ENCODE measurements around the gene SMG5.

DNA sequence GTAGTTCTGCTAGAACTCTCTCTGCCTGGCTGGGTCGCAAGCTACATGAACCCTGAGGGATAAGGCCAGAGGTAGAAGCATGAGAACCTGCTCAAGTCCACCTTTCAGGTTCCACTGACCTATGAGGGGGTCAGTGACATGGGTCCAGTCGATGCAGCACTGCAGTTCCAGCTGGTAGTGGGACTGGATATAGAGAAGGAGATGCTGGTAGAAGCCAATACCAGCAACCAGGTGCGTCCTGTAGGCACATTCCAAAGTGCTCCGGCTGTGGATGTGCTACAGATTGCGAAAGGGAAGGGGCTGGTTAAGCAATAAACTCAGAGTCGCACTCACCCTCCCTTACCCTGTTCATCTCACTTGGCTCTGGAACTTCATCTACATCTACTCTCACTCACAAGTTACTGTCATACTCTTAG lies 5.7 kb downstream of the SMG5 start:
- no peak for TF ChIP-seq EZH2 (IDR thresholded peaks at IDR 0.05; ENCODE audit: borderline replicate concordance, low read length)
- TF ChIP-seq, protein P1, sequence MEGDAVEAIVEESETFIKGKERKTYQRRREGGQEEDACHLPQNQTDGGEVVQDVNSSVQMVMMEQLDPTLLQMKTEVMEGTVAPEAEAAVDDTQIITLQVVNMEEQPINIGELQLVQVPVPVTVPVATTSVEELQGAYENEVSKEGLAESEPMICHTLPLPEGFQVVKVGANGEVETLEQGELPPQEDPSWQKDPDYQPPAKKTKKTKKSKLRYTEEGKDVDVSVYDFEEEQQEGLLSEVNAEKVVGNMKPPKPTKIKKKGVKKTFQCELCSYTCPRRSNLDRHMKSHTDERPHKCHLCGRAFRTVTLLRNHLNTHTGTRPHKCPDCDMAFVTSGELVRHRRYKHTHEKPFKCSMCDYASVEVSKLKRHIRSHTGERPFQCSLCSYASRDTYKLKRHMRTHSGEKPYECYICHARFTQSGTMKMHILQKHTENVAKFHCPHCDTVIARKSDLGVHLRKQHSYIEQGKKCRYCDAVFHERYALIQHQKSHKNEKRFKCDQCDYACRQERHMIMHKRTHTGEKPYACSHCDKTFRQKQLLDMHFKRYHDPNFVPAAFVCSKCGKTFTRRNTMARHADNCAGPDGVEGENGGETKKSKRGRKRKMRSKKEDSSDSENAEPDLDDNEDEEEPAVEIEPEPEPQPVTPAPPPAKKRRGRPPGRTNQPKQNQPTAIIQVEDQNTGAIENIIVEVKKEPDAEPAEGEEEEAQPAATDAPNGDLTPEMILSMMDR (conservative IDR thresholded peaks at IDR 0.05 in 1 of 2, IDR thresholded peaks at IDR 0.05 in 1 of 2; ENCODE audit: extremely low read depth in 1 of 2, insufficient read depth in 1 of 2, low read depth in 1 of 2, low read length in 2 of 2): no peak

Data from mammary epithelial cell (primary cell).